ENCODE measurements around the gene RNF34.

Gene RNF34

DNA sequence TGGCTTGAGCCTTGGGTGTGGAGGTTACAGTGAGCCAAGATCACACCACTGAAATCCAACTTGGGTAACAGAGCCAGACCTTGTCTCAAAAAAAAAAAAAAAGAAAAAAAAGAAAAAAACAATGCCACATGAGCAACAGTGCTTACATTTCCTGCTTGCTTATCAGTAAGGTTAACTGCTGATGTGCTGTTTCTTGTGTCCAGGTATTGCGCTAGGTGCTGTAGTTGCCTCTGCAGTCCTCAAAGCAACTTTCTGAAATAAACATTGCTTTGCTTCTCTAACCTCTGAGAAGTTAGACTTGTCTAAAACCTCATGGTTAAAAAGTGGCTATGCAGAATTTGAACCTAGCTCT, 24.7 kb downstream of the RNF34 start:
- H3K4me3 ChIP-seq (ENCODE audit: low read depth, low read length) = no peak overlapping the region

DNA sequence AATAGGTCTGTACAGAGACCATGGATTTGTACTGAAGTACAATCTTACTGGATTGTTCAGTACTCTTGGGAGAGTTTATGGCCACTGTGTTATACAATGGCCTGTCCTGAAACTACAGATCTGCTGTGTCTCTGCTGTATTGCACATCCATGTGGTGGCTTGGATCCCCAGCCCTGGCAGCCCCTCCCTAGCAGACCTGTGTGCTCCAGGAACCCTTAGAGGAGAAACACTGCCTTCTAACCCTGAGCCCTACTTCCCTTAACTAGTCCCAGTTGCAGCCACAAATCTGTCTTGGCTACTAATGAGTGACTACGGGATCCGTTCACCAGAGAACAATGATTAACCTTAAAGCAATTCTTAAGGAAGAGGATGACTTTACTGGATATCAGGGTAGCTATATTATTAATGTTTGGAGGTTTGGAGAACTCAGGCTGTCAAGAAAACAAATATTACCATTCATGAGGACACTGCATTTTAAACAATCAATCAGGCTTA, 27.7 kb downstream of the RNF34 start:
- TF ChIP-seq CTCF (IDR thresholded peaks at IDR 0.05; ENCODE audit: low read depth, low read length) = no peak
- TF ChIP-seq, protein P1, sequence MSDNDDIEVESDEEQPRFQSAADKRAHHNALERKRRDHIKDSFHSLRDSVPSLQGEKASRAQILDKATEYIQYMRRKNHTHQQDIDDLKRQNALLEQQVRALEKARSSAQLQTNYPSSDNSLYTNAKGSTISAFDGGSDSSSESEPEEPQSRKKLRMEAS (IDR thresholded peaks at IDR 0.05; ENCODE audit: low read depth, low read length) = no peak
- TF ChIP-seq MYC (IDR thresholded peaks at IDR 0.05; ENCODE audit: low read depth, low read length) = no peak
- TF ChIP-seq POLR2A (IDR thresholded peaks at IDR 0.05; ENCODE audit: extremely low read depth, insufficient read length) = no peak
- H3K4me3 ChIP-seq (ENCODE audit: low read depth, low read length) = no peak overlapping the region
- peak; percentile 73 for DNase-seq (ENCODE audit: low read depth)

More for the DNA sequence above, 24.7 kb downstream of the RNF34 start:
- DNase-seq (ENCODE audit: low read depth) = peak; percentile 42
- TF ChIP-seq POLR2A (IDR thresholded peaks at IDR 0.05; ENCODE audit: extremely low read depth, insufficient read length) (no peak), MYC (IDR thresholded peaks at IDR 0.05; ENCODE audit: low read depth, low read length) (no peak), CTCF (IDR thresholded peaks at IDR 0.05; ENCODE audit: low read depth, low read length) (no peak)
- TF ChIP-seq, protein P1 (IDR thresholded peaks at IDR 0.05; ENCODE audit: low read depth, low read length) = no peak

- H3K4me3 ChIP-seq (ENCODE audit: low read depth, low read length) = no peak overlapping the region
- DNase-seq (ENCODE audit: low read depth) = no peak
- TF ChIP-seq CTCF (IDR thresholded peaks at IDR 0.05; ENCODE audit: low read depth, low read length) = no peak
- TF ChIP-seq, protein P1 (IDR thresholded peaks at IDR 0.05; ENCODE audit: low read depth, low read length) = no peak
- no peak for TF ChIP-seq MYC (IDR thresholded peaks at IDR 0.05; ENCODE audit: low read depth, low read length)
- peak; percentile 14 for TF ChIP-seq POLR2A (IDR thresholded peaks at IDR 0.05; ENCODE audit: extremely low read depth, insufficient read length)
Observed at GRCh38 chr12:121428883-121429282, 29.0 kb downstream of the RNF34 start.

GRCh38 chr12:121430833-121431415, 31.0 kb downstream of the RNF34 start:
- no peak overlapping the region for H3K4me3 ChIP-seq (ENCODE audit: low read depth, low read length)
- DNase-seq (ENCODE audit: low read depth) = no peak
- TF ChIP-seq, protein P1 (IDR thresholded peaks at IDR 0.05; ENCODE audit: low read depth, low read length) = no peak
- TF ChIP-seq CTCF (IDR thresholded peaks at IDR 0.05; ENCODE audit: low read depth, low read length) (no peak), MYC (IDR thresholded peaks at IDR 0.05; ENCODE audit: low read depth, low read length) (no peak), POLR2A (IDR thresholded peaks at IDR 0.05; ENCODE audit: extremely low read depth, insufficient read length) (no peak)

GRCh38 chr12:121432740-121433480, 33.0 kb downstream of the RNF34 start:
- TF ChIP-seq POLR2A (IDR thresholded peaks at IDR 0.05; ENCODE audit: extremely low read depth, insufficient read length) (no peak), MYC (IDR thresholded peaks at IDR 0.05; ENCODE audit: low read depth, low read length) (no peak), CTCF (IDR thresholded peaks at IDR 0.05; ENCODE audit: low read depth, low read length) (no peak)
- TF ChIP-seq, protein P1 (IDR thresholded peaks at IDR 0.05; ENCODE audit: low read depth, low read length) = no peak
- DNase-seq (ENCODE audit: low read depth) = no peak

More at GRCh38 chr12:121432740-121433480, 33.0 kb downstream of the RNF34 start:
- H3K4me3 ChIP-seq (ENCODE audit: low read depth, low read length) = no peak overlapping the region
